Adrenal gland (tissue), 5 donors: ENCODE results near the gene DNAAF5.

ENCODE experiments used
- POLR2A ChIP-seq, 2 donors: fragments of 450-650 bp; IDR thresholded peaks; one replicate each; pipeline ENCODE4 v1.6.1; 2017; ENCODE audit warnings: antibody characterized with exemption in 2 of 2, mild to moderate bottlenecking in 2 of 2, moderate library complexity in 1 of 2
- TF ChIP-seq, protein P1 (sequence below), 6 experiments: fragments of 450-650 bp in 4 of 6; fragments of 200-600 bp in 2 of 6; sonication (generic) in 1 of 6; IDR thresholded peaks; 1 replicate in 5 of 6; 2 replicates in 1 of 6; pipeline versions ENCODE4 v1.5.1 to v1.8.0; 2016 to 2021; ENCODE audit warnings: antibody characterized with exemption in 6 of 6, mild to moderate bottlenecking in 2 of 6, moderate library complexity in 1 of 6
- donor health status: DM: no; HTN: no; CAD: no.

DNA sequence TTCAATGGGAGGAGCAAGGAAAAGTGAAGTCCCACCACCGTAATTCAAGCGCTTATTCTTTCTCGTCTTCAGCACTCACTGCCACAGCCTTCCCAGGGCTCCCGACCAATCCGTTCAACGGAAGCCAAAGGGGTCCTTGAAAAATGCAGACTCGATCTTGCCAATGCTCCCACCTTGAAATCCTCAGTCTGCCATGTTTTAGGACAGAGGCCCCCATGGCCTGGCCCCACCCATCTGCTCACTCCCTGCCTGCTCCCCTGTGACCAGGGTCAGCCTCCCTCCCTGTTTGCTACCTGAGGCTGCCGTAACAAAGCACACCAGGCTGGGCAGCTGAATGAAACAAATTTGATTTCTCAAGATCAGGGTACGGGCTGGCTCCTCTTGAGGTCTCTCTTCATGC lies 3.0 kb upstream of the DNAAF5 start:
- TF ChIP-seq, protein P1, sequence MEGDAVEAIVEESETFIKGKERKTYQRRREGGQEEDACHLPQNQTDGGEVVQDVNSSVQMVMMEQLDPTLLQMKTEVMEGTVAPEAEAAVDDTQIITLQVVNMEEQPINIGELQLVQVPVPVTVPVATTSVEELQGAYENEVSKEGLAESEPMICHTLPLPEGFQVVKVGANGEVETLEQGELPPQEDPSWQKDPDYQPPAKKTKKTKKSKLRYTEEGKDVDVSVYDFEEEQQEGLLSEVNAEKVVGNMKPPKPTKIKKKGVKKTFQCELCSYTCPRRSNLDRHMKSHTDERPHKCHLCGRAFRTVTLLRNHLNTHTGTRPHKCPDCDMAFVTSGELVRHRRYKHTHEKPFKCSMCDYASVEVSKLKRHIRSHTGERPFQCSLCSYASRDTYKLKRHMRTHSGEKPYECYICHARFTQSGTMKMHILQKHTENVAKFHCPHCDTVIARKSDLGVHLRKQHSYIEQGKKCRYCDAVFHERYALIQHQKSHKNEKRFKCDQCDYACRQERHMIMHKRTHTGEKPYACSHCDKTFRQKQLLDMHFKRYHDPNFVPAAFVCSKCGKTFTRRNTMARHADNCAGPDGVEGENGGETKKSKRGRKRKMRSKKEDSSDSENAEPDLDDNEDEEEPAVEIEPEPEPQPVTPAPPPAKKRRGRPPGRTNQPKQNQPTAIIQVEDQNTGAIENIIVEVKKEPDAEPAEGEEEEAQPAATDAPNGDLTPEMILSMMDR (IDR thresholded peaks at IDR 0.05) = no peak
- TF ChIP-seq POLR2A (IDR thresholded peaks at IDR 0.05) = no peak
